Muscle layer of colon (tissue), 2 donors: ENCODE data around the gene BLCAP.

Source experiments
- H3K27ac ChIP-seq: one replicate; pipeline ENCODE4 v1.7.0; 2013; ENCODE audit warnings: low read depth, mild to moderate bottlenecking, low read length, moderate library complexity
- H3K27me3 ChIP-seq, 2 donors: one replicate each; pipeline ENCODE4 v1.7.0; 2013; ENCODE audit warnings: low read length in 2 of 2, mild to moderate bottlenecking in 2 of 2; ENCODE audit not compliant: insufficient read depth in 2 of 2, control insufficient read depth in 1 of 2
- H3K36me3 ChIP-seq: one replicate; pipeline ENCODE4 v1.7.0; 2013; ENCODE audit warnings: mild to moderate bottlenecking, low read length; ENCODE audit not compliant: insufficient read depth
- H3K4me1 ChIP-seq: one replicate; pipeline ENCODE4 v1.7.0; 2013; ENCODE audit warnings: mild to moderate bottlenecking, low read length; ENCODE audit not compliant: insufficient read depth
- H3K4me3 ChIP-seq, 2 donors: one replicate each; pipeline ENCODE4 v1.7.0; 2013; ENCODE audit warnings: low read length in 2 of 2, low read depth in 1 of 2, mild to moderate bottlenecking in 1 of 2, moderate library complexity in 1 of 2
- H3K9ac ChIP-seq: one replicate; pipeline ENCODE4 v1.7.0; 2013; ENCODE audit warnings: low read length
- H3K9me3 ChIP-seq: one replicate; pipeline ENCODE4 v1.7.0; 2013; ENCODE audit warnings: mild to moderate bottlenecking, low read length
- donor health status: abdominal sarcoma.
- donor health status: Adenocarcinoma of cecum.

Gene BLCAP

DNA sequence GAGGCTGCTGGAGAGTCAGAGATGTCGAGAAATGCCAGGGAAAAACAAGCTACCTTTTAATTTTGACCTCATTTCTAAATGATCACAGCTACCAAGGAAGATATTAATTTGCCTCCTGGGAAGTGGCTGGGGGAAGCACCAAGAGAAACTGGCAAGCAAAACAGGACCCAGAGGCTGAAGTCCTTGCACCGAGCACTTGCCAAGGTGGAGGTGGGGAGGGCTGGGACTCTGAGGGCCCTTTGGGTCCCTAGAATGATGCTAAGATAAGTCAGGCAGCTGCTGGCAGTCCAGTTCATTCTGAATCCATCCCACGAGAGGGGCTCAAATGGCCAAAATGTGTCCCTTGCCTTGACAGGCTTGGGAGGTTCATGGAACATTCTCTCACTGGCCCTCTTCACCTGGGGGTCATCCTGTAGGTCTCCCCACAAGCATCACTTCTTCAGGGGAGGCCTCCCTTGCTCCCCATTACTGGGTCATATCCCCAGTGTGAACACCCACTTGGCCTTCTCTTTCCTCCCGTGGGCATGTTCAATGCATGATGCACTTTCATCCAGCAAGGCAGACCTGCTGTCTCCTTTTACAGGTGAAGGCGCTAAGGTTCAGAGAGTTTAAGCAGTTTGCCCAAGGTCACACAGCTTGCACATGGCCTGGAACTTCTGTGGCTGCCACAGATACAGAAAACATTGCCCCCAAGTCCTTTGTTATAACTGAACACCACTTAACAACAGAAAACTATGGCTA lies 39.1 kb upstream of the BLCAP start:
- H3K9ac ChIP-seq = no peak overlapping the region
- H3K27ac ChIP-seq = no peak overlapping the region
- no peaks in the 10 kb centered on the region for H3K4me1 ChIP-seq
- H3K4me3 ChIP-seq = no peak overlapping the region
- peaks cover 16 to 31% of the 10 kb centered on the region in 2 donors for H3K27me3 ChIP-seq
- no peaks in the 10 kb centered on the region for H3K9me3 ChIP-seq
- no peaks in the 10 kb centered on the region for H3K36me3 ChIP-seq

- no peak overlapping the region for H3K9ac ChIP-seq
- peaks cover 16 to 31% of the 10 kb centered on the region in 2 donors for H3K27me3 ChIP-seq
- no peak overlapping the region for H3K4me3 ChIP-seq
- H3K27ac ChIP-seq = no peak overlapping the region
- no peaks in the 10 kb centered on the region for H3K4me1 ChIP-seq
- H3K9me3 ChIP-seq = no peaks in the 10 kb centered on the region
- no peaks in the 10 kb centered on the region for H3K36me3 ChIP-seq
Measured at GRCh38 chr20:37565134-37565811, 37.6 kb upstream of the BLCAP start.

DNA sequence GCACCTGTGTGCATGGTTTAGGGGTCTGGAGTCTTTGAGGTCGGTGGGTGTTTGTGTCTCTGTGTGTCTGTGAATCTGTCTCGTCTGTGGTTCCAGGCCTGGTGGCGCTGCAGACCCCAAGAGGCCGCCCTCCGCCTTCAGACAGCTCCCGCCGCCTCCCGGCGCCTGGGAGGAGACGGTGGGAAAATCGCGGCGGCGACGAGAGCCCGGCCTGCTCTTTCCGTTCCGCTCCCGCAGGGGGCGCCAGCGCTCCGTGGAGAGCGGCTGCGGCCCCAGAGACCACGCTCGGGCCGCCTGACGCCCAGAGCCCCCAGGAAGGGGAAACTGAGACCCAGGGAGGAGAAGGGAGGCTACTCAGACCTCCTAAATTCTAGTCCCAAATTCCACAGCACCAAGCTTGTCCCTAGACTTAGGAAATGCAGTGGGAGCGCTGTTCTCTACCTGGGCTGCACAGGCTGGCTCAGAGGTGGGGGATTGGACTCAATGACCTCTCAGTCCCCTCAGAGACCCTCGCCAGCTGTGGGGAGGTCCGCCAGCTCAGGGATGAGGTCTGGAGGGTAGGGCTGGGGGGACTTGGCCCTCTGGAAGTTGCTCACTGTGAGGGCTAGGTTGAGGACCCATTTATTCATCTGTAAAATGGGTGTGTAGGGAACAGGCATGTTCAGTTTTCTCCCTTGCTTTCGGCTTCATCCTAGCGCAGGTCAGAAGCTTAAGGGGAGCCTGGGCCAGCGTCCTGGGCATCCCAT lies 36.9 kb upstream of the BLCAP start:
- Histone ChIP-seq H3K4me3 (no peak overlapping the region), H3K9ac (no peak overlapping the region), H3K27me3 (peaks cover 16 to 31% of the 10 kb centered on the region in 2 donors)

DNA sequence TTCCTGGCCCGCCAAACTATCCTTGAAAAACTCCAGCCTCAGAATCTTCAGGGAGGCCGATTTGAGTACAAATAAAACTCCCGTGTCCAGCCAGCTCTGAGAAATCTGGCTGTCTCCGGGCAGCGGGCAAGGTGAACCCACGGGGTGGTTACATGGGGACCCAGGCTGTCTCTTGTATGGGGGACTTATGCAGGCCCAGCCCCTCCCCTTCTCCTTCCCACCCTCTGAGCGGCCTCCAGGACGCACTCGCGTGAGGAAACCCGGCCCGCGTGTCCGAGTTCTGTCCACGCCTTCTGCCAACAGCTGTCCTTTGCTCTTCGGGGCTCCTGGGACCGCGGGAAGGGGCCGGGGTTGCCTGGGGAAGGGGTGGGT lies 36.3 kb upstream of the BLCAP start:
- Histone ChIP-seq H3K27me3 (peaks cover 16 to 31% of the 10 kb centered on the region in 2 donors), H3K4me3 (no peak overlapping the region), H3K9me3 (no peaks in the 10 kb centered on the region), H3K27ac (no peak overlapping the region), H3K4me1 (no peaks in the 10 kb centered on the region), H3K9ac (no peak overlapping the region), H3K36me3 (no peaks in the 10 kb centered on the region)

More for the DNA sequence above, 36.9 kb upstream of the BLCAP start:
- no peaks in the 10 kb centered on the region for H3K9me3 ChIP-seq
- H3K27ac ChIP-seq = no peak overlapping the region
- no peaks in the 10 kb centered on the region for H3K36me3 ChIP-seq
- no peaks in the 10 kb centered on the region for H3K4me1 ChIP-seq

GRCh38 chr20:37562695-37563480 lies 35.2 kb upstream of the BLCAP start:
- H3K27me3 ChIP-seq = peaks cover 16 to 26% of the 10 kb centered on the region in 2 donors

DNA sequence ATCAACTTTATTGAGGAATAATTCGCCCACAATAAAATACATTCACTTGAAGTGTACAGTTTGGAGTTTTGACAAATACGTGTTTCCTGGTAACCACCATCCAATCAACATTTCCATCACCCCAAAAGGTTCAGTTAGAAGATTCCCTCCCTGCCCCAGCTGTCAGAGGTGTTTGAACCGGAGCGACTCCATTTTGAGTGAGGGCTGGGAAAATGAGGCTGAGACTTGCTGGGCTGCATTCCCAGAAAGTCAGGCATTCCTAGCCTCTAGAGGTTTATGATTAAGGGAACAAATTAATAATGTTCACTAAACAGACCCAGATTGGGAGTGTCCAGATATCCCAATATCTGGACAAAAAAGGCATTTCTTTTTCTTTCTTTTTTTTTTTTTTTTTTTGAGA lies 33.0 kb upstream of the BLCAP start:
- peaks cover 16 to 30% of the 10 kb centered on the region in 2 donors for H3K27me3 ChIP-seq

More at GRCh38 chr20:37562695-37563480, 35.2 kb upstream of the BLCAP start:
- no peak overlapping the region for H3K27ac ChIP-seq
- H3K9me3 ChIP-seq = no peaks in the 10 kb centered on the region
- no peaks in the 10 kb centered on the region for H3K36me3 ChIP-seq
- no peaks in the 10 kb centered on the region for H3K4me1 ChIP-seq
- no peak overlapping the region for H3K9ac ChIP-seq
- no peak overlapping the region for H3K4me3 ChIP-seq

GRCh38 chr20:37559312-37560027 lies 31.8 kb upstream of the BLCAP start:
- Histone ChIP-seq H3K36me3 (no peaks in the 10 kb centered on the region), H3K27me3 (peaks cover 7 to 20% of the 10 kb centered on the region in 2 donors), H3K27ac (no peak overlapping the region), H3K4me1 (no peaks in the 10 kb centered on the region), H3K4me3 (no peak overlapping the region), H3K9ac (no peak overlapping the region), H3K9me3 (no peaks in the 10 kb centered on the region)

More for the DNA sequence above, 33.0 kb upstream of the BLCAP start:
- no peak overlapping the region for H3K4me3 ChIP-seq
- H3K36me3 ChIP-seq = no peaks in the 10 kb centered on the region
- H3K4me1 ChIP-seq = no peaks in the 10 kb centered on the region
- no peak overlapping the region for H3K27ac ChIP-seq
- no peaks in the 10 kb centered on the region for H3K9me3 ChIP-seq
- H3K9ac ChIP-seq = no peak overlapping the region

DNA sequence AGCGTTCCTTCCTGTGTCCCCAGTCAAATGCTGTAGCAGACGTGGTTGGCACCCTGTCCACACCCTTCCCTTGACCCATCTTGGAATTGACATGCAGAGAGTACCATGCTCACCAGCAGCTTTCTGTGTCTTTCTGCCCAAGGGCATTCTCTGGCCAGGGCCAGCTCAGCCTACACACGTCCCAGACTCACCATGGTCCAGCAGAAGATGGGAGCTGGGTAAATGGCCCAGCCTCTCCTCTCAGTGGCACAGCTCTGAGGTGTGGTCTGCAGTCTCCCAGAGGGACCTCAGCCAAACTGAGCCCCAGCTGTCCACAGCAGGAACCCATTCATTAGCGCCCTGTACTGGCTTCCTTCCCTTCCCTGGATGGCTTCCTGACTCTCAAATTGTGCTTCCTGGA lies 31.1 kb upstream of the BLCAP start:
- peaks cover 7 to 14% of the 10 kb centered on the region in 2 donors for H3K27me3 ChIP-seq
- H3K9me3 ChIP-seq = no peaks in the 10 kb centered on the region
- no peaks in the 10 kb centered on the region for H3K36me3 ChIP-seq

DNA sequence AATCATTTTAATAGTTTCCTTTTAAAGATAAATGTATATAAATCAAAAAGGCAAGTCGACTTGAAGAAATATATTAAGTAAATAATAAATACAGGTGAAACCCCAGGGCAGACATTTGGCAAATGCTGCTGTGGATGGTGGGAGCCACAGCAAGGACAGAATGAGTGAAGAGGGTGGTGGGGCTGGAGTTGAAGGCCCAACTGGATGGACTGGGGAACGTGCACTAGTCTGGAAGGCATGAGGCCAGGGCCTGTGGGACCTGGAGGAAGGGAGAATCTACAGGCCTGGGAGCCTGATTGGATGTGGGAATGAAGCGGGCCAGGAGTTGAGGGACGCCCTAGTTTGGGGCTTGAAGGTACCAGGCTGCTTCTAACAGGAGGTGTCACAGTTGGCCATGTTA lies 30.6 kb upstream of the BLCAP start:
- peaks cover 2 to 9% of the 10 kb centered on the region in 2 donors for H3K27me3 ChIP-seq

More for the DNA sequence above, 31.1 kb upstream of the BLCAP start:
- H3K9ac ChIP-seq = no peak overlapping the region
- H3K27ac ChIP-seq = no peak overlapping the region
- H3K4me1 ChIP-seq = no peaks in the 10 kb centered on the region
- H3K4me3 ChIP-seq = no peak overlapping the region

DNA sequence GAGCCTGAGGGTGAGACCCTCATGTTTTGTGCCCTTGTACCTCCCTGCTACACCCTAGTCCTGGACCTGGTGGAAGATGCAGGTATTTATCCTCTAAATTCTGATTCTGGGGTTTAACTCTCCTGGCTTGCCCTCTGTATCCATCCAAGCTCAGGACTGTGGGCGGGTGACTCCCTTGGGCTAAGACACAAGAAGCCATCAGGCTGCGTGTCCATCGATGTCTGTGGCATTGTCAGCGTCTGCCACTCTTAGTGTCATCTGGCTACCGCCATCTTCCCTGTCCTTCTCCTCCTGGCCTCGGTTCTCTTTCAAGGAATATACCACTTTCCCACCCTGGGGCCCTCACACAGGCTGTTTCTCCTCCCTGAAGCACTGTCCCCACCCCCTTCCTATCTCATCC lies 28.9 kb upstream of the BLCAP start:
- H3K9me3 ChIP-seq = no peaks in the 10 kb centered on the region
- H3K4me3 ChIP-seq = no peak overlapping the region
- no peak overlapping the region for H3K27ac ChIP-seq
- no peak overlapping the region for H3K9ac ChIP-seq
- H3K27me3 ChIP-seq = peaks cover 0 to 4% of the 10 kb centered on the region in 2 donors
- no peaks in the 10 kb centered on the region for H3K36me3 ChIP-seq
- H3K4me1 ChIP-seq = no peaks in the 10 kb centered on the region

More for the DNA sequence above, 30.6 kb upstream of the BLCAP start:
- Histone ChIP-seq H3K36me3 (no peaks in the 10 kb centered on the region), H3K27ac (no peak overlapping the region), H3K4me1 (no peaks in the 10 kb centered on the region), H3K9ac (no peak overlapping the region), H3K9me3 (no peaks in the 10 kb centered on the region), H3K4me3 (no peak overlapping the region)
